Frontal cortex (tissue), 4 donors: Measurements from ENCODE around the gene TMEM63C. TPM values are rescaled to one million over a fixed set of nuclear protein-coding genes. Genes with fewer than 3 reads are reported as not detected.
"Not testable (repeated sequence)": the region's sequence is repeated elsewhere in the genome, so short reads cannot be mapped to it uniquely, and the experiment has no call there.

Experiments used
- DNase-seq, 2 donors: peaks; one replicate each; pipeline ENCODE4 v3.0.0; 2012; ENCODE audit warnings: low spot score in 2 of 2
- FAIRE-seq: peaks from 2 replicates; lab custom pipeline; 2012; peaks lifted over from hg19 to GRCh38; lab: Jason Lieb, UNC
- total RNA-seq: library from RNA; depleted of rRNA; stranded (reverse); fragments of >200 nt; gene quantifications from one replicate; pipeline ENCODE4 v1.2.3, GENCODE V29; 2014
- donor health status: control.
- donor health status: control.
- donor health status: control.

Gene TMEM63C
- total RNA-seq, 1 donor from 2014 or later = 8.6 TPM

DNA sequence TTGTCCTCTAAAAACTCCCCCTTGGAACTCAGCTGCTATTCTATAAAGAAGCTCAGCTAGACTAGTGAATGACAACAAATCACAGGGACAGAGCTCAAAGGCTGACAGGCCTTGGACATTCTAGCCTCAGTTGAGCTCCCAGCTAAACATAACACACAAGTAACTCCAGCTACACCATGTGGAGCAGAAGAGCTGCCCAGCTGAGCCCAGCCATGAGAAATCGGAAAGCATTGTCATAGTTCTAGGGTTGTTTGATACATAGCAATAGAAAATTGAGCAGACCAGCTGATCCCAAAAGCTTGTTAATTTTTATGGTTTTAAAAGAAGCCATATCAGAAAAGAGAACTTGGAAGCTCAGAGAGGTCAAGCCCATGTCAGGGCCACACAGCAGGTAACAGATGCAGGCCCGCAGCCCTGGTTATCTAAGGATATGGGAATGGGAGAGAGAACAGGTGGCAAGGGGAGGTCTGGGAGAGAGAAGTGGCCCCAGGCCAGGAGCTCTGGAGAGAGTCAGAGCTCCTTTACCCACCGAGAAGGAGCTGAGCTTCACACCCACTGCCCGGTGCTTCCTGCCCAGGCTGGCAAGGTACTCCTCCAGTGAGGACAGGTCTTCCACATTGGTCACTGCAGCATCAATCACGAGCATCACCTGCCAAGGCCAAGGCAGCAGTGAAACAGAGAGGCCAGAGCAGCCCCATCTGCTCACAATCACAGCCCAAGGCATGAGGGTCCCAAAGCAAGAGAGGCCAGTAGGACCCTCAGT lies 86.5 kb downstream of the TMEM63C start:
- FAIRE-seq (no peak), DNase-seq (no peak)

DNA sequence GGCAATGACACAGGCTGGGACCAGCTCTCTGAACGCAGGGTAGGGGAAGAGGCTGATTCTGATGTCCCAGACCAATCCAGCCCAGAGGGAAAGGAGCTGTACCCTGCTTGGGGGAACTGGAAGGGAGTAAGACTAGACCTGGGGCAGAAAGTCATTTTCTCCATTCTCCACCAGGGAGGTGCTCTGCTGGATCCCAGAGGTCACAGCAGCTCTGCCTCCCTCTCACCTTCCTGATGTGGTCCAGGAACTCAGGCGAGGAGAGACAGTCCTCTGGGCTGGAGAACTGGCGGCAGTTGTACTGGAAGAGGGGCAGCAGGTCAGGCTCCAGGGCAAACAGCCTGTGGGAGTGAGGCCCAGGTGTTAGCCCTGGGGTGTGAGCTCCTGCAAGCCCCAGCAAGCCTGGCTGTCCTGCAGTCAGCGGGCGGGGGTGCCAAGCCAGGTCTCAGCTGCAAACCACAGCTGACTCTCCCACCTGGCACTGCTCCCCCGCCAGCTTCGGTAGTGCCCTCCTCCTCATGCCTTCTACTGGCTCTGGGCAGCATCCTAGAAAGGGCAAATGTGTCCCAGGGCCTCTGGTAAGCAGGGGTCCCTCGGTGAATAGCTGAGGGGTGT lies 87.5 kb downstream of the TMEM63C start:
- DNase-seq (no peak), FAIRE-seq (no peak)

- peak in 1 of 2 donors; percentile 41 for DNase-seq
- FAIRE-seq = no peak
Measured at GRCh38 chr14:77270361-77271112, 88.9 kb downstream of the TMEM63C start.

DNA sequence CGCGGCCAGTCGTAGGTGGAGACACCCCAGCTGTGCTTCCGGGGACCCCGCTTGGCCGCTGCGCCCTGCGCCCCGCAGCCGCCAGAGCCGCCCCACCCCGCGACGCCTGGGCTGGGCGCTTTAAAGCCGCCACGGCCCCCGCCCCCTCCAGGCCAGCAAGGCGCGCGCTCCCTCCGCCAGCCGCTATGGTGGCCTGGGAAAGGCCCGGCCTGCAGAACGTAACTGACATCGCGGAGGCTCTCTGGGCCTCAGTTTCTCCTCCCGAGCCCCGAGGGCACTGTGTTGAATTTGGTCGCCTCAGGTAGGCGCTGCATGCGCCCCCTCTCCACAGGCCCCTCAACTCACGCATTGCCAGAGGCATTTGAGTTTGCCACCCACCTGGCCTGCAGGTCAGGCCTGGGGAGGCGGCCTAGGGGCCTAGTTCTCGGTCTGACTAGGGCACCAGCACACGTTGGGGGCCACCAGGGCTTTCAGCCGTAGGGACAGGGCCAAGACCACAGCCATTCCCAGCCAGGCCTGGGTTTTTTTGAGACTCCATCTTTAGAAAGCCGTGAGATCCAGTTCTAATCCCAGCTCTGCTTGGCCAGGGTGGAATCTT lies 89.6 kb downstream of the TMEM63C start, which contains the start of gene NGB:
Gene NGB, minus strand, starts transcription at position 94 of the 598 bp plus-strand sequence. CDS start 269 bp downstream, outside the sequence.
- FAIRE-seq (no peak), DNase-seq (no peak)

- DNase-seq (no peak), FAIRE-seq (no peak)
Measured at GRCh38 chr14:77272261-77272660, 90.7 kb downstream of the TMEM63C start.

GRCh38 chr14:77273796-77274195 lies 92.2 kb downstream of the TMEM63C start:
- DNase-seq (no peak), FAIRE-seq (no peak)

GRCh38 chr14:77275041-77275580 lies 93.5 kb downstream of the TMEM63C start:
- FAIRE-seq (no peak), DNase-seq (no peak)

DNA sequence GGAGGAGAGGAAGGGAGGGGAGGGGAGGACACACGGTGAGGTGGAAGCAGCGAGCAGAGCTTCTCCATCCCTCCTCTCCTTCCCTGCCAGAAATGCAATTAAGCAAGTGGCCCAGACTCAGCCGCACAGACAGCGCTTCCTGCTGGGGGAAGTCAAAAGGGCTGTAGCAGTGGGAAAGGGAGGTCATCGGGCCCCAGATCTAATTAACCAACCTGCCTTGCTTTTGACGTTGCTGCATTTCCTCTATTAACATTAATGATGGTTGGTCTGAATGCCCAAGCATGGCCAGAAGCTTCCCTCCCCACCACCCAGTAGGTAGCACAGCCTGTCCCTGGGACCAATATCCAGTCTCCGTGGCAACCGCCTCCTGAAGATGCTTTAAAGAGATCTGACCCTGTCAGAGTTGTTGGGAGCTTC lies 94.0 kb downstream of the TMEM63C start:
- DNase-seq (no peak), FAIRE-seq (no peak)

DNA sequence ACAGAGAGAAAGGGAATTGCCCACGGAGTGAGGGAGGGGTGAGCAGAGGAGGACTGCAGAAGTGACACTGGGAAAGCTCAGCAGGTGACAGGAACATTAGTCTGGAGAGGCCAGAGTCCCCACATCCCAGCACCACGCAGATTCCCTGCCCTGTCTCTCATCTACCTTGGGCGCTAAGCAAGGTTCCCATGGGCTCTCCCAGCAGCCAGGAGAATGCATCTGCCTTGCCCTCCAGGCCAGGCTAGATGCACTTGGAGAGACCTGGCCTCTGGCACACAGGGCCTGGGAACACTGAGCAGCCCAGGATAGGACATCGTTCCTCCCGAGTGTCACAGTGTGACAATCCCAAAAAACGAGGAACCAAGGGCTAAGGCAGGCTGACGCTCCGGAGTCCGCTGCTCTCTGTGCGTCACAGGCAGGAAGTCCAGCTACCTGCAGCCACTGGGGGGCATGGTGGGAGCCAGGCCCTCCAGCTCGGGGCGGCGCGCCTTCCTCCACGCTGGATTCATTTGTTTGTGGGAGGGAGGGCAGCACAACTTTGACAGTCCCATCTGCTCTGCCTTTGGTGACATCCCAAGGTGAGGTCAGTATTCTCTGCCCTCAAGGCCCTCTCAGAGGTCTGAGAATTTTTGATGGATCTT lies 94.8 kb downstream of the TMEM63C start:
- FAIRE-seq = no peak
- no peak for DNase-seq

- no peak for FAIRE-seq
- DNase-seq = no peak
Measured at GRCh38 chr14:77276959-77277358, 95.4 kb downstream of the TMEM63C start.

GRCh38 chr14:77278461-77279230 lies 97.0 kb downstream of the TMEM63C start:
- FAIRE-seq (no peak), DNase-seq (no peak)

GRCh38 chr14:77279719-77280118 lies 98.1 kb downstream of the TMEM63C start:
- no peak for DNase-seq
- no peak for FAIRE-seq

- not testable (repeated sequence) for DNase-seq, FAIRE-seq
Measured at GRCh38 chr14:77280921-77281320, 99.3 kb downstream of the TMEM63C start.

DNA sequence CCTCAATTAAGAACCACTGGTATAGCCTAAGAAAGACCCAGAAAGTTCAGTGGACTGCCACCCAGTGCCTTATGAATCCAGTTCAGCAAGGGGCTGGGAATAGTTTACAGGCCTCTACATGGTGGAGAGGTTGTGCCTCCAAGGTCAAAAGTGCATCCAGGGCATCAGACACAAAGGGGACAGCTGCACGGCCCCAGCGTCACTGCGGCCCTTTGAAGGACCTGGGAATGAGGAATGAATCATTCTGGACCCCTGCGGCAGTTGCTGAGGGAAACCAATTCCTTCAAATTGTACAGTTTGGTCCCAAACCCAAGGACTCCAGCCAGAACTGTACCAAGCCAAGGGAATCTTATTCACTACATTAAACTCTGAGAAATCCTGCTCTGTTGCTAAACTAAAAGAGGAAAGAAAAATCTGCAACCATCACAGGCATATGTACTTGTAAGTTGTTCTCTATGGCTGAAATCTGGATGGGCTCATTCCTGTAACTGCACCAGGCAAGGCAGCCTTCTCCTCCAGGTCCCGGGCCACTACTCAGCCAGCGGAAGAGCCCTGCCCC lies 100.3 kb downstream of the TMEM63C start:
- FAIRE-seq = no peak
- no peak for DNase-seq

- FAIRE-seq = no peak
- DNase-seq = no peak
Measured at GRCh38 chr14:77284066-77284465, 102.5 kb downstream of the TMEM63C start.

DNA sequence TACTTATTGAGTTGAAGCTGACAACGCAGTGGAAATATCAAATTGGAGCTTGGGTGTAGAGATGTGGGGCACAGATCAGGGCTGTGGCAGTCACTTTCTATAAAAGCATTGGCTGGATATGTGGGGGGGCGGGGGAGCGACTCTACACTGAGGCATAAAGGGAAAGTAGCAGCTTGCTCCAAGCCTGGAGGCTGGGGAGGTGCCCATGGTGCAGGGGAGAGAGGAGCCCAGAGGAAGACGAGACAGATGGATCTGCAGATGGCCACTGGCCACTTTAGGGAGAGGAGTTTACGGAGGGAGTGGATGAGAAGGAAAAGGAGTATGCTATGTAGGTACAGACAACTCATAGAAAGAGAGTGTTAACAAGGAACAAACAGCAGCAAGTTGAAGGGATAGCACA lies 102.9 kb downstream of the TMEM63C start:
- no peak for DNase-seq
- no peak for FAIRE-seq

DNA sequence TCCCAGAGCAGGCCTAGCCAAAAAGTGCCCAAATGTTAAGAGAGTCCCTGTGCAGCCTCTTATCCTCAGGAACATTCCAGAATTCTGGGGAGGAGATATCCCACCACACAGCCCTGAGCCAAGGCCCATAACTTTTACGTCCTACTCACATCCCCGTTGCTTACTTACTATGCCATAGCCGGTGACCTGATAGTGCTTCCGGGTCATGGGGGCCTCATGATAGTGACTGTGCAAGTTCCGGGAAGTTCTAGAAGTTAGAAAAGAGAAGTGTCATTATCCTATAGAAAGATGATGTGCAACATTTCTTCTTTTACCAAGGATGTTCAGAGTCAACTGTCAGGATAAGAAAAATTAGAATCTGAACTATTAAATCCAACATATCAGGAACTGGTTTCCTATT lies 105.0 kb downstream of the TMEM63C start:
- DNase-seq (no peak), FAIRE-seq (no peak)

DNA sequence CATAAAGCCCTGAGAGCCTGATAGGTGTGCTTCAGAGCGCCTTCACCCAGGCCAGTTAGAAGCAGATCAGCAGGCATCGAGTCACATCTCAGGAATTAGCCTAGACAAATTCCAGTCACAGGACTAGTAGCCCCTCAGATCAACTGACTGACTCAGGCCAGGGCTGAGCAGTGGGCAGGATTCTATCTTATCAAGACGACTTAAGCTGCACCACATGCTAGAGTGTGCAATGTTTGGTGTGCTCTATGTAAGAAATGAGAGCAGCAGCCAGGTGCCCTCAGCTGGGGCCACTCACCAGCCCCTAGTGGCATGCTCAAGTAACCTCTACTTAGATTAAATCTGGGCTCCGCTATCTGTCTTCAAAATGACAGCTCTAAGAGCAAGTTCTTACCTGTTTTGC lies 109.1 kb downstream of the TMEM63C start:
- FAIRE-seq (no peak), DNase-seq (no peak)

GRCh38 chr14:77296155-77296554 lies 114.6 kb downstream of the TMEM63C start:
- no peak for DNase-seq
- FAIRE-seq = no peak
